HCT116 (cell line): Measurements from ENCODE around the gene CEBPB. TPM values are rescaled to one million over a fixed set of nuclear protein-coding genes. Genes with fewer than 3 reads are reported as not detected.

Experiments
- ATAC-seq: fragments of 200-7000 bp; cut with Tn5 transposase; 2 replicates; pipeline ENCODE4 v1.9.1; 2020; ENCODE audit warnings: mild to moderate bottlenecking, moderate library complexity
- BruUV-seq: library from RNA; stranded (reverse); fragments of 400-500 nt; replicated peaks from 2 replicates; lab custom pipeline; 2021; lab: Mats Ljungman, UMichigan
- CTCF ChIA-PET: fragments of 300-600 bp; sonication (Branson Sonifier 250); formaldehyde crosslinking; loops from one replicate; lab custom pipeline; 2021; ENCODE audit warnings: antibody characterized with exemption; lab: Charles Lee
- POLR2A ChIA-PET: fragments of 300-600, 350-600 bp; sonication (Branson Sonifier 250); formaldehyde crosslinking; loops from one replicate; lab custom pipeline; 2021; ENCODE audit warnings: antibody characterized with exemption; lab: Charles Lee
- RAD21 ChIA-PET, 2 experiments: fragments of 300-600 bp; sonication (Branson Sonifier 250); formaldehyde crosslinking; loops; one replicate each; lab custom pipeline; 2023; ENCODE audit warnings: low total read pairs in 2 of 2; ENCODE audit not compliant: uncharacterized antibody in 2 of 2, unreplicated experiment in 2 of 2, low non-redundant PET in 1 of 2; lab: Charles Lee
- DNase-seq: peaks from one replicate; pipeline ENCODE4 v3.0.0-alpha.2; 2010; ENCODE audit warnings: low read depth, low spot score
- H2AFZ ChIP-seq: fragments of 200-600 bp; shearing (Covaris generic), sonication (generic); 2 replicates; pipeline ENCODE4 v1.6.1; 2017; ENCODE audit warnings: low read depth, mixed run types, mixed read lengths, antibody characterized with exemption, low read length; ENCODE audit not compliant: poor library complexity, severe bottlenecking
- H3K27ac ChIP-seq: 2 replicates; pipeline ENCODE4 v1.5.1; 2012; ENCODE audit warnings: low read depth, low read length
- H3K27me3 ChIP-seq: fragments of 200-600 bp; sonication (generic); 2 replicates; pipeline ENCODE4 v1.6.1; 2016; ENCODE audit warnings: mixed run types, low read length, mixed read lengths; ENCODE audit not compliant: insufficient read depth
- H3K36me3 ChIP-seq, 2 experiments: fragments of 200-500 bp in 1 of 2; fragments of 200-600 bp in 1 of 2; sonication (Bioruptor generic) in 1 of 2; sonication (generic) in 1 of 2; 2 replicates each; pipeline versions ENCODE4 v1.5.1 to v1.6.1; 2014 to 2016; ENCODE audit warnings: low read length in 2 of 2, inconsistent platforms in 1 of 2, mixed read lengths in 1 of 2, mixed run types in 1 of 2; ENCODE audit not compliant: insufficient read depth in 2 of 2, control insufficient read depth in 1 of 2
- H3K4me1 ChIP-seq, 2 experiments: fragments of 200-600 bp in 1 of 2; sonication (generic) in 1 of 2; 2 replicates each; pipeline versions ENCODE4 v1.5.1 to v1.6.1; 2012 to 2017; ENCODE audit warnings: low read length in 2 of 2, inconsistent platforms in 1 of 2, mild to moderate bottlenecking in 1 of 2, mixed read lengths in 1 of 2, mixed run types in 1 of 2, moderate library complexity in 1 of 2; ENCODE audit not compliant: insufficient read depth in 2 of 2, control insufficient read depth in 1 of 2
- H3K4me2 ChIP-seq: fragments of 200-600 bp; sonication (generic); 2 replicates; pipeline ENCODE4 v1.6.1; 2017; ENCODE audit warnings: mixed run types, low read length, mixed read lengths
- H3K4me3 ChIP-seq, 2 experiments: fragments of 200-600 bp in 1 of 2; sonication (generic) in 1 of 2; replicated peaks in 1 of 2; 2 replicates each; pipeline ENCODE4 v1.5.1; 2011 to 2016; ENCODE audit warnings: low read length in 2 of 2, control low read depth in 1 of 2, low read depth in 1 of 2, mild to moderate bottlenecking in 1 of 2, mixed read lengths in 1 of 2, mixed run types in 1 of 2
- H3K79me2 ChIP-seq: fragments of 200-600 bp; sonication (generic); 2 replicates; pipeline ENCODE4 v1.6.1; 2017; ENCODE audit warnings: mild to moderate bottlenecking, mixed run types, low read length, moderate library complexity, mixed read lengths; ENCODE audit not compliant: insufficient read depth
- H3K9ac ChIP-seq: fragments of 200-600 bp; sonication (generic); 2 replicates; pipeline ENCODE4 v1.6.1; 2016; ENCODE audit warnings: low read length, mixed read lengths
- H3K9me2 ChIP-seq: fragments of 200-600 bp; sonication (generic), shearing (Covaris generic); 2 replicates; pipeline ENCODE4 v1.6.1; 2017; ENCODE audit warnings: mixed run types, mild to moderate bottlenecking, moderate library complexity; ENCODE audit not compliant: insufficient read depth
- H3K9me3 ChIP-seq, 2 experiments: fragments of 200-500 bp in 1 of 2; fragments of 200-600 bp in 1 of 2; sonication (Bioruptor generic) in 1 of 2; sonication (generic) in 1 of 2; 2 replicates each; pipeline ENCODE4 v1.6.1; 2014 to 2017; ENCODE audit warnings: low read length in 2 of 2, mixed read lengths in 2 of 2, inconsistent platforms in 1 of 2, low read depth in 1 of 2, mild to moderate bottlenecking in 1 of 2, mixed run types in 1 of 2, moderate library complexity in 1 of 2; ENCODE audit not compliant: control insufficient read depth in 1 of 2, insufficient read depth in 1 of 2
- H4K20me1 ChIP-seq: fragments of 200-600 bp; sonication (generic), shearing (Covaris generic); 2 replicates; pipeline ENCODE4 v1.6.1; 2017; ENCODE audit warnings: mixed run types, mild to moderate bottlenecking, moderate library complexity; ENCODE audit not compliant: insufficient read depth
- CEBPB ChIP-seq: IDR thresholded peaks from 2 replicates; pipeline ENCODE4 v1.6.1; 2012; ENCODE audit warnings: low read depth
- ELF1 ChIP-seq: IDR thresholded peaks from 2 replicates; pipeline ENCODE4 v1.6.1; 2012; ENCODE audit warnings: low read depth, borderline replicate concordance
- ZNF274 ChIP-seq: fragments of 200-500 bp; sonication (Bioruptor generic); IDR thresholded peaks from 2 replicates; pipeline ENCODE4 v1.6.1; 2014; ENCODE audit warnings: mild to moderate bottlenecking, low read depth, low read length, inconsistent platforms
- intact Hi-C: fragments of 100-400 bp; cut with micrococcal nuclease; formaldehyde crosslinking; loops from 2 replicates; pipeline ENCODE4 v1.10.0; 2022
- total RNA-seq: library from RNA; stranded (reverse); gene quantifications from one replicate; pipeline ENCODE4 v1.2.1, GENCODE V29; 2021; ENCODE audit not compliant: unreplicated experiment
- TF ChIP-seq, protein P1 (sequence below), 3 experiments: fragments of 200-600 bp in 1 of 3; sonication (generic) in 1 of 3; IDR thresholded peaks in 2 of 3; conservative IDR thresholded peaks in 1 of 3; 2 replicates each; pipeline ENCODE4 v1.5.1; 2012 to 2017; ENCODE audit warnings: low read depth in 2 of 3, low read length in 2 of 3, antibody characterized with exemption in 1 of 3, borderline replicate concordance in 1 of 3, control low read depth in 1 of 3, mild to moderate bottlenecking in 1 of 3, mixed read lengths in 1 of 3, mixed run types in 1 of 3, moderate library complexity in 1 of 3; ENCODE audit not compliant: insufficient read depth in 1 of 3

Gene CEBPB
- total RNA-seq, 1 experiment from 2014 or later, result 113 TPM

DNA sequence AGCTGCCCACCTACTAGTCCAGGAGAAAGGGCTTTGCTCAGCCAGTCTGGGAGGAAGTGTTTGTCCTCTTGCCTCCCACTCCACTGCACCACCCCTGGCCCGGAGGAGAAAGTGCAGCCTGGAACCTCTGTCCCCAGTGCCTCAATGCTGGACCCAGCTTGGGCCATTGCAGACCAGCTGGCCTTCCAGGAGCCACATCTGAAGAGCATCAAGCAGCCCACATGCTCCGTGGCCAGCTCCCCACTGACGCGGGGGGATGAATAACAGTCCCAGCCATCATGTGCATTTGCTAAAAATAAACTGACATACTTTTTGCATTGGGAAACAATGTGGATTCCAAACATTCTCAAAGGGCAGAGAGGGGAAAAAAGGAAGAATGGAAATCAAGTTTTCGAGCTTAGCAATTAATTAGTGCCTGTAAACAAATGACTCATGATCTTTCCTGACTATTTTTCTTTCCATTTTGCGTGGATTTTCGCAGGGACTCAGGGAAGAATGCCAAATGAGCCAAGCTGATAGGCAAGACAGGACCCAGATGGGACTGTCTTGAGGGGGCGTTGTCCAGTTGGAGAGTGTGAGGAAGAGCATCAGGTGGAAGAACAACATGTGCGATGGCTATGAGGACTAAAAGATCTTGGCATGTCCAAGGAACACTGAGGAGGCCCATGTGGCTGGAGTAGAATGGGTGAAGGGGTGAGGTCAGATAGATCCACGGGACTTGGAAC is 34.1 kb downstream of the CEBPB start:
- POLR2A ChIA-PET, result no interaction called here
- Histone ChIP-seq H3K27ac (no peak overlapping the region), H3K9ac (no peak overlapping the region), H3K4me1 (peaks cover 16 to 26% of the 10 kb centered on the region in 2 experiments; a peak in 3 of 4 replicates), H3K79me2 (no peaks in the 10 kb centered on the region), H3K4me3 (no peak overlapping the region), H3K27me3 (no peaks in the 10 kb centered on the region)
- intact Hi-C loops, result no loop called here
- RAD21 ChIA-PET, result no interaction called here
- ATAC-seq, result peak; percentile 71
- CTCF ChIA-PET, result no interaction called here
- no TSS peak for BruUV-seq
- TF ChIP-seq ZNF274, result no peak
- TF ChIP-seq, protein P1, sequence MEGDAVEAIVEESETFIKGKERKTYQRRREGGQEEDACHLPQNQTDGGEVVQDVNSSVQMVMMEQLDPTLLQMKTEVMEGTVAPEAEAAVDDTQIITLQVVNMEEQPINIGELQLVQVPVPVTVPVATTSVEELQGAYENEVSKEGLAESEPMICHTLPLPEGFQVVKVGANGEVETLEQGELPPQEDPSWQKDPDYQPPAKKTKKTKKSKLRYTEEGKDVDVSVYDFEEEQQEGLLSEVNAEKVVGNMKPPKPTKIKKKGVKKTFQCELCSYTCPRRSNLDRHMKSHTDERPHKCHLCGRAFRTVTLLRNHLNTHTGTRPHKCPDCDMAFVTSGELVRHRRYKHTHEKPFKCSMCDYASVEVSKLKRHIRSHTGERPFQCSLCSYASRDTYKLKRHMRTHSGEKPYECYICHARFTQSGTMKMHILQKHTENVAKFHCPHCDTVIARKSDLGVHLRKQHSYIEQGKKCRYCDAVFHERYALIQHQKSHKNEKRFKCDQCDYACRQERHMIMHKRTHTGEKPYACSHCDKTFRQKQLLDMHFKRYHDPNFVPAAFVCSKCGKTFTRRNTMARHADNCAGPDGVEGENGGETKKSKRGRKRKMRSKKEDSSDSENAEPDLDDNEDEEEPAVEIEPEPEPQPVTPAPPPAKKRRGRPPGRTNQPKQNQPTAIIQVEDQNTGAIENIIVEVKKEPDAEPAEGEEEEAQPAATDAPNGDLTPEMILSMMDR (IDR thresholded peaks at IDR 0.05 in 2 of 3, conservative IDR thresholded peaks at IDR 0.05 in 1 of 3; ENCODE audit: borderline replicate concordance in 1 of 3, insufficient read depth in 1 of 3, low read depth in 2 of 3, low read length in 2 of 3), result peak in 2 of 3 experiments; percentile 28 to 35; a peak in 3 of 6 replicates
- no peak for TF ChIP-seq CEBPB
- no peak for TF ChIP-seq ELF1
- TF ChIP-seq, all 23 proteins: peak for 1
- Histone ChIP-seq H3K36me3 (no peaks in the 10 kb centered on the region), H3K4me2 (no peak overlapping the region), H2AFZ (no peak overlapping the region), H3K9me3 (no peaks in the 10 kb centered on the region; a peak in 1 of 4 replicates), H4K20me1 (no peaks in the 10 kb centered on the region), H3K9me2 (no peaks in the 10 kb centered on the region)
- no peak for DNase-seq
